Neural crest cell (in vitro differentiated cells): Measurements from ENCODE around the gene VAPB. TPM values are rescaled to one million over a fixed set of nuclear protein-coding genes. Genes with fewer than 3 reads are reported as not detected.

Experiments
- DNase-seq: peaks from one replicate; pipeline ENCODE4 v3.0.0; 2021; ENCODE audit warnings: low read depth, mixed read lengths, low spot score
- H3K27ac Mint-ChIP-seq: one replicate; pipeline ENCODE4 v1.8.0; 2021; ENCODE audit warnings: mild to moderate bottlenecking, mixed read lengths; ENCODE audit not compliant: unreplicated experiment
- H3K27me3 Mint-ChIP-seq: 2 replicates; pipeline ENCODE4 v1.8.0; 2021; ENCODE audit warnings: low read depth, mild to moderate bottlenecking, mixed read lengths
- H3K36me3 Mint-ChIP-seq: 2 replicates; pipeline ENCODE4 v1.8.0; 2021; ENCODE audit warnings: low read depth, mild to moderate bottlenecking, mixed read lengths
- H3K4me1 Mint-ChIP-seq: 2 replicates; pipeline ENCODE4 v1.8.0; 2021; ENCODE audit warnings: mixed read lengths
- H3K4me3 Mint-ChIP-seq: one replicate; pipeline ENCODE4 v1.8.0; 2021; ENCODE audit warnings: mild to moderate bottlenecking, mixed read lengths
- H3K9me3 Mint-ChIP-seq: 2 replicates; pipeline ENCODE4 v1.8.0; 2021; ENCODE audit warnings: mixed read lengths
- CTCF ChIP-seq: fragments of 200-600 bp; sonication (generic); conservative IDR thresholded peaks from 2 replicates; pipeline ENCODE4 v1.5.0; 2021; ENCODE audit warnings: antibody characterized with exemption, mild to moderate bottlenecking
- total RNA-seq: library from RNA; stranded (reverse); gene quantifications from 2 replicates; pipeline ENCODE4 v1.2.1, GENCODE V29; 2021

VAPB gene
- total RNA-seq, 1 donor from 2014 or later = 57.7 TPM

GRCh38 chr20:58374027-58374850 lies 14.8 kb upstream of the VAPB start:
- peaks cover 38% of the 10 kb centered on the region for H3K4me1 Mint-ChIP-seq
- H3K27me3 Mint-ChIP-seq = peaks cover 7% of the 10 kb centered on the region
- H3K27ac Mint-ChIP-seq = peak overlapping the region; percentile 90
- no peaks in the 10 kb centered on the region for H3K9me3 Mint-ChIP-seq
- TF ChIP-seq CTCF = no peak
- no peaks in the 10 kb centered on the region for H3K36me3 Mint-ChIP-seq
- DNase-seq = no peak
- no peak overlapping the region for H3K4me3 Mint-ChIP-seq

- DNase-seq = no peak
- Mint-ChIP-seq H3K4me3 (peak overlapping the region; percentile 7), H3K27me3 (peaks cover 7% of the 10 kb centered on the region), H3K27ac (no peak overlapping the region), H3K36me3 (no peaks in the 10 kb centered on the region), H3K9me3 (no peaks in the 10 kb centered on the region), H3K4me1 (peaks cover 38% of the 10 kb centered on the region)
- TF ChIP-seq CTCF = no peak
These were observed 13.9 kb upstream of the VAPB start for GRCh38 chr20:58374906-58375758.

GRCh38 chr20:58375759-58376352 lies 13.2 kb upstream of the VAPB start:
- H3K36me3 Mint-ChIP-seq = no peaks in the 10 kb centered on the region
- no peak for TF ChIP-seq CTCF
- peak overlapping the region; percentile 7 for H3K4me3 Mint-ChIP-seq
- H3K4me1 Mint-ChIP-seq = peaks cover 38% of the 10 kb centered on the region
- peaks cover 7% of the 10 kb centered on the region for H3K27me3 Mint-ChIP-seq
- no peak for DNase-seq
- H3K27ac Mint-ChIP-seq = no peak overlapping the region
- no peaks in the 10 kb centered on the region for H3K9me3 Mint-ChIP-seq

- peaks cover 37% of the 10 kb centered on the region for H3K4me1 Mint-ChIP-seq
- H3K36me3 Mint-ChIP-seq = no peaks in the 10 kb centered on the region
- no peak for DNase-seq
- no peak for TF ChIP-seq CTCF
- H3K4me3 Mint-ChIP-seq = no peak overlapping the region
- peaks cover 7% of the 10 kb centered on the region for H3K27me3 Mint-ChIP-seq
- H3K9me3 Mint-ChIP-seq = peaks cover 6% of the 10 kb centered on the region
- no peak overlapping the region for H3K27ac Mint-ChIP-seq
These were observed 12.0 kb upstream of the VAPB start for GRCh38 chr20:58377017-58377416.

- Mint-ChIP-seq H3K27me3 (peaks cover 7% of the 10 kb centered on the region), H3K4me1 (peaks cover 31% of the 10 kb centered on the region), H3K9me3 (peaks cover 6% of the 10 kb centered on the region), H3K4me3 (no peak overlapping the region), H3K27ac (no peak overlapping the region), H3K36me3 (no peaks in the 10 kb centered on the region)
- no peak for DNase-seq
- TF ChIP-seq CTCF = no peak
These were observed 11.1 kb upstream of the VAPB start for GRCh38 chr20:58377766-58378401.
